GM18951 (cell line): ENCODE results near the gene ACP1.

Experiments used
- POLR2A ChIP-seq: IDR thresholded peaks from 4 replicates; pipeline ENCODE4 v1.6.1; 2011; ENCODE audit warnings: mild to moderate bottlenecking; ENCODE audit not compliant: insufficient read length, insufficient read depth; ENCODE audit errors: extremely low read depth
- in situ Hi-C: fragments of 300-500 bp; cut with MboI; formaldehyde crosslinking; loops from one replicate; pipeline ENCODE4 v1.12.0; 2022; ENCODE audit warnings: low sequenced_read_pairs, mixed read lengths, inconsistent platforms; ENCODE audit not compliant: unreplicated experiment

Gene ACP1

GRCh38 chr2:264493-265468, at the start of gene ACP1:
Gene ACP1, plus strand, starts transcription at chr2:264947. Its CDS starts 18 bp downstream, at chr2:264965.
- in situ Hi-C loops: no loop called here
- peak; percentile 92 for TF ChIP-seq POLR2A

DNA sequence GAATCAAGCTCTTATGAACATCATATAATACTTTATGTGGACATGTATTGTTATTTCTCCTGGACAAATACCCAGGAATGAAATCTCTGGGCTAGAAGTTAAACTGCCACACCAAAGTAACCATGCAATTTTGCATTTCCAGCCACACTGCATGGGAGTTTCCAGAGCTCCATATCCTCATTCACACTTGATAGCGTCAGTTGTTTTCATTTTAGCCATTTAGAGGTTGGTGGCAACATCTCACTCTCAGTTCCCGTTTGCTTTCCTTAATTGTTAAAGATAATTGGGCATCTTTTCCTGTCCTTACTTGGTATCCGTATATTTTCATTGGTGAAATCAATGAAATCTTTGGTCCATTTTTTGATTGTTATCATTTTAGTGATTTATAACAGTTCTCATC, 48.7 kb upstream of the ACP1 start:
- no peak for TF ChIP-seq POLR2A
- in situ Hi-C loops: no loop called here

- in situ Hi-C loops: no loop called here
- TF ChIP-seq POLR2A: no peak
Observed at GRCh38 chr2:223451-223850, 41.3 kb upstream of the ACP1 start.

- no peak for TF ChIP-seq POLR2A
- in situ Hi-C loops: no loop called here
Observed at GRCh38 chr2:223971-224760, 40.6 kb upstream of the ACP1 start.

- no peak for TF ChIP-seq POLR2A
- in situ Hi-C loops: no loop called here
Observed at GRCh38 chr2:228115-228514, 36.6 kb upstream of the ACP1 start.

GRCh38 chr2:228518-229278, 36.0 kb upstream of the ACP1 start:
- no peak for TF ChIP-seq POLR2A
- in situ Hi-C loops: no loop called here

- no peak for TF ChIP-seq POLR2A
- in situ Hi-C loops: no loop called here
Observed at GRCh38 chr2:231521-232185, 33.1 kb upstream of the ACP1 start.

GRCh38 chr2:233030-233429, 31.7 kb upstream of the ACP1 start:
- in situ Hi-C loops: no loop called here

DNA sequence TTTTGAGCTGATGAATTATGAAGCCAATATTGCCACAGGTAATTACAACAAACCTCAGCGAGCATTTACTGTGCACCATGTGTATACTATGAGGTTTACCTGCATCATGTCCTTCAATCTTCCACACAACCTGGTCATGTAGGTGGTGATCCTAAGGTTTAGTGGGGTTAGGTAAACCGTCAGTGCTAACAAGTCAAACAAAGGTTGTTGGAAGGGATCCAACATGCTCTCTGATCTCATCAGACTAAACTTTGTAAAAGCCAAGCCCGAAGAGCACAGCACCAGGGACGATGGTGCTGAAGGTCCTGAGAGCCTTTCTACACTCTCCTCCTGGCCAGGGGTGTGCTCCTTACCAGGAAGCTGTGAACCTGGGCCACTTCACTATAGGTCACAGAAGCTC, 30.3 kb upstream of the ACP1 start:
- in situ Hi-C loops: no loop called here
- TF ChIP-seq POLR2A: no peak

More at GRCh38 chr2:233030-233429, 31.7 kb upstream of the ACP1 start:
- TF ChIP-seq POLR2A: no peak

DNA sequence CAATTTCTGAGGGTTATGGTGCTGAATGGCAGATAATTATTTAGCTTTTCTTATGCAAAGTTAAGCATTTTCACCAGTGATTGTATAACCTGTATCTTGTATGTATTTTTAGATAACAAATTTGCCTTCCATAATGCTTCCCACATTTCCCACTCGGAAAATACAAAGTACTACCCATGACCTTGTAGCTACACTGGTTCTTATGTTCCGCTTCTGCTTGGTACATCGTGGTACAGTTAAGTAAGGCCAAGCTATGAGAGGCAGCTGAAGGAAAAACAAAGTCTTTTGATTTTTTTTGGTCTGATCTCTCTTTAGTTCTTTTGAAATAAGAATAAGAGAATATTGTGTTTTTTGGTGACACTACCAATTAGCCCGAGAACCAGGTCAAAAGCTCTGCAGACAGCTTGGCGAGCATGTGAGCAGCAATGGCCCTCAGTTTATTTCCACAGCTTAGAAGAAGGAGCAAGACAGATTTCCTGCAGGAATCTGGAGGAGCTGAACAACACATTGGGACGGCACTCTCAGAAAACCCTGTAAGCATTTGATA, 27.7 kb upstream of the ACP1 start:
- in situ Hi-C loops: no loop called here
- no peak for TF ChIP-seq POLR2A

DNA sequence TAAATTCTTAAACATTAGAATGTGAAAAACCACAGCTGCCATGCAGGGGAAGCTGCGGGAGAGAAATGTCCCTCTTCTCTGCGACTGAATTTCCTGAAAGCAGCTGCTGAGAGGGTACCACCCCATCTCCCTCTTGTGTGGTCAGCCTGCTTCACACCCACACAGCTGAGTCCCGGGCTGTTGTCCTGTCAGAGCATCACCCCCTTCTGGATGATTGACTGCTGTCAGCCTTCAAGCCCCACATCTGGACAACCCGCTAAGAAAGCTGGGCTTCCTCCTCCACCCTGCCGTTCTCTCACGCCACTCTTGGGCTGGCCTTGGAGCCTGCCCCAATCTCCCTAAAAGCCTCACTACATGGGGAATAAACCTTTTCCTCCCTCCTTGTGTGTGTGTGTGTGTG, 26.9 kb upstream of the ACP1 start:
- in situ Hi-C loops: no loop called here
- no peak for TF ChIP-seq POLR2A

GRCh38 chr2:238431-238830, 26.3 kb upstream of the ACP1 start:
- TF ChIP-seq POLR2A: no peak

More at GRCh38 chr2:238431-238830, 26.3 kb upstream of the ACP1 start:
- in situ Hi-C loops: no loop called here
